GM21576 (cell line): Measurements from ENCODE around the gene CFAP46.
"Not testable (repeated sequence)": the region's sequence is repeated elsewhere in the genome, so short reads cannot be mapped to it uniquely, and the experiment has no call there.

Experiments used
- ATAC-seq: cut with Tn5 transposase; IDR thresholded peaks from one replicate; pipeline ENCODE4 v1.9.1; 2021; ENCODE audit warnings: mild to moderate bottlenecking, moderate library complexity; ENCODE audit not compliant: unreplicated experiment

Gene CFAP46

DNA sequence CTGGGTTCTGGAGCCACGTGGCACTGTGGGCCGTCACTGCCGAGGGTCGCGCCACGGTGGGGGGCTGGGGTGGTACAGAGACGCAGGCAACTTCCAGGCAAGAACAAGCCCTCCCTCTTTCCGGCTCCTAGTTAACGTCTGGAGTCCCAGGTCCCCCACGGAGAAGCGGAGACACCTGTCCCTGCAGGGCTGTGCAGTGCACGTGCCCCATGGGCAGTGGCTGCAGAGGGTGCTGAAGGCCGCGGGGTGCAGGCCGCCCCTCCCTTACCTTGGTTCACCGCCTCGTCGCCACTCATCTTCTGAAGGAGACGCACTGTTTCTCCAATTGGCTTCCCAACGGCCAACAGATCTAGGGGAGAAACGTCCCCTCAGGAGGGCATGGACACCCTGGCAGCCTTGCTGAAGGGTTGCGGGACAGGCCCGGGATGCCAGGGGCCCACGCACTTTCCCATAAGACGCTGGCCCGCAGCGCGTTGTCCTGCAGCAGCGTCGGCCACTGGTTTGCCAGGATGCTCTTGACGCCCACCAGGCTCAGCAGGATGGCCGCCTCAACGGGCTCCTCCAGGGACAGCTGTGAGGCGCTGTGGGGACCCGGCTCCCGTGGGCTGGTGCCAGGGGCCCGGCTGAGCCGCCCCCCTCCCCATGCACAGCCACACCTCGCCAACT is 132.1 kb downstream of the CFAP46 start:
- ATAC-seq: no peak

DNA sequence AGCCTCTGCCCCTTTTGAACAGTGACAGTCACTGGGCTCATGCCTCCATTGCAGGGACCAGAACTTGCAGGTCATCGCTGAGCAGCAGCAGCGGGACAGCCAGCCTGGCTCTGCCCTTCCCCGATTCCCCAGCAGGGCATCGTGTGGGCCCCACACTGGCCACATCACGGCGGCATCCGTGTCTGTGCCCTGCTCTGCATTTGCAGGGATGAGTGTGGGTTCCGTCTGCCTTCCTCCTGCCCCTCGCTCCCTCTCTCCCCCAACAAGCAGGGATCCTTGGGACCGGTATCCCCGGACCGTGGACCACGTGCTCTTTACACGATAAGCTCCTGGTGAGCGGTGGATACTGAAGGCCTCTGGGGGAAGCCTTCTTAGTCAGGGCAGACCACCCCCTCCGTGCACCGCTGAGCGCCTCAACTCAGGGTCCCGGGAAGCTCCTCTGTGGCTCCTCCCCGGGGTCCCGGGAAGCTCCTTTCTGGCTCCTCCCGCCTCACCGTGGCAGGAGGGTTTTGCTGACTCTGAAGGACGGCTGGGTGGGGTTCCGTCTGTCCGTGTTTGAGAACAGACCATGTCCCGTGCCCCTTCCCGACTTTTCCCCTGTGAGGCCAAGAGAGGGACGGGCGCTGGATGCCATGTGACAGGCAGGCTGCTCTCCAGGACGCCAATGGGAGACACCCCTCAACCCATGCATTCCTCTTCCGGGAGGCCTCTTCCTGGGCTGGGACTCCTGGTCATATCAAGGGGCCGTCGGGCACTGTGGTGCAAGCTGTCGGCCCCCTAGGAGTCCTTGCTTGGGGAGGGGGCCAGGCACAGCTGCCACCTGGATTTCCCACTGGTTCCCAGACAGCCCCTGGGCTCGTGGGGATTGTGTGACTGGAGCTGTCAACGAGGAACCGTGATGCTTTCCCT is 132.9 kb downstream of the CFAP46 start:
- ATAC-seq: no peak

DNA sequence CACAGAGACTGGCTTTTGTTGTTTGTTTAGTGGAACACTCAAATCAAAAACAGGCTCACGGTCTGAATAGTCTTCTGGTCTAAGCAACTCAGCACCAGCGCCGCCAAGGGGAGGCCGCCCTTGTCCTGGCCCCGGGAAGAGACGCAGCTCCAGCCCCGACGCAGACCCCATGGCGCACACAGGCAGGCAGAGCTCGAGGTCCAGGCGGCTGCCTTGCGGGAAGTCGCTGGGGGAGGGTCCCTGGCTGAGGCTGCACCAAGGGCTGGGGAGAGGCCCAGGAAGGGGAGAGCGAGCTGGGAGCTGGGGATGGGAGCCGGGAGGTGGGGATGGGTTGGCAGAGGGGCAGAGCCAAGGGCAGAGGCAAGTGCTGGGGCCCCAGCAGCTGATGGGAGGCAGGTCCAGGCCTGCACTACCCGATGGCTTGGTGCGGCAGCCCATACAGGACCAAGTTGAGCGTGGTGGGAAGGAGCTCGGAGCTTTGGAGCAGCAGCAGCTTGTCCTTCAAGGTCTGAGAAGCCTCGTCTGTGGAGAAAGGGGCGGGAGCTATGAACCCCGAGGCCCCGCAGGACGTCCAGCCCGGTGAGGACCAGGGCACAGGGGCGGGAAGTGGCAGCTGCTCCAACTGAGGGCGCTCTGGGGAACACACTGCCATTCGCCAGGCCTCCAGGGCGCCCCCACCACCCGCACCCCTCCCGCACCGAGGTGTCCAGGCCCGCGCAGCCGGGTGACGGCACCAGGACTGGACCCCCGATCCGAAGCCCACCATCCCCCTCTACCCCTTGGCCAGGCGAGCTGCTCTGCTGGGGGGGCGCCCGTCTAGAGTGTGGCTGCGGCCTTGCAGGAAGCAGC is 133.8 kb downstream of the CFAP46 start:
- no peak for ATAC-seq

DNA sequence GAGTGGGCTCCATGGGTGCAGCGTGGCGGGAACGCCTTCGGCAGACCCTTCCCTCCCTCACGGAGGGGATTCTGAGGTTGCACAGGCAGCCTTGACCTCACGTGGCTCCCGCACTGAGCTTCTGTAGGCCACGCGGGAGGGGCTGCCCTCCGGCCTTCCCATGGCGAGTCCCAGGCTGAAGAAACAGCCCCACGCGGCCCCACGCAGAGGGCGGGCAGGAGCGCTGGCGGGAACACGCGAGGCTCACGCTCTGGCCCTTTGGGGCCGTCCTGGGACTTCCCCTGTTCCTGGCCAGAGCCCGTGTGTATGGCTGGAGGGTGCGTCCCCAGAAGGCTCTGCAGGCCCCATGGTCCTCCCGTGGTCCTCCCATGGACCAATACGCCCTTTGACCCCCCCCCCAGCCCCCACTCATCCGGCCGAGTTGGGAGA is 134.7 kb downstream of the CFAP46 start:
- no peak for ATAC-seq

DNA sequence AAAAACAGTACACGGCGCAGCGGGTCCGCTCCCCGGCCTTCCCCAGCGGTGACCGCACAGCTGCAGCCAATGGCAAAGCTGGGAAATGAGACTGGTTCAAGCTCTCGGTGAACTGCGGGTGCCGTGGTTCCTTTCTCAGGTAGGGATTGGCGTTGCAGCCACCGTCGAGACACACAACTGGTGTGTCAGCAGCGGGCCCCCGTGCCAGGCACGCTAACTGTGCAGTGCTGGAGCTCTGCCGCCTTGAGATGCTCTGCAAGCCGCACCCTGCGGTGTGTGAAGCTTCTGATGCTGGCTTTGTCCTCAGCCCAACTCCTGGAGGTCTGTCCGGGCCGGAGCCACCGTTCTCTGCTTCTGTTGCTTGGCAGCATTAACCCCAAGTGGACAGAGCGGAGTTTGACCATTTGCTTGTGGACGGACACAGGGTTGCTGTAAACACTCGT is 135.8 kb downstream of the CFAP46 start:
- ATAC-seq: no peak

DNA sequence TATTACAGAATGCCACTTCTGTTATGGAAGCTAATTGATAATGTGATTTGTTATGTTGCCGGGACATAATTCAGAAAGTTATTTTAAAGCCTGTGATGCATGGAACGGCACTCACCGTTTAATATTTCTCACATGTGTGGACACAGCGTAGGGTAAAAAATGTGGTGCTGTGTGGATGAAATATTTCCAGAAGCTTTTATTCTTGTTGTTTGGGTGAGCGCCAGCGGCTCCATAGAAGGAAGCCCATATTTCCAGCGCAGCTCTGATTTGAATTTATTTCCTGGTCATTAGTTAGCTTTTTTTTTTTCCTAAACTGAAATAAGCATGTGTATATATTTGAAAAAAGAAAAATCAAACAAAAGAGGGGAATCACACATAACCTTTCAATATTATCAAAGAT is 136.3 kb downstream of the CFAP46 start:
- no peak for ATAC-seq

DNA sequence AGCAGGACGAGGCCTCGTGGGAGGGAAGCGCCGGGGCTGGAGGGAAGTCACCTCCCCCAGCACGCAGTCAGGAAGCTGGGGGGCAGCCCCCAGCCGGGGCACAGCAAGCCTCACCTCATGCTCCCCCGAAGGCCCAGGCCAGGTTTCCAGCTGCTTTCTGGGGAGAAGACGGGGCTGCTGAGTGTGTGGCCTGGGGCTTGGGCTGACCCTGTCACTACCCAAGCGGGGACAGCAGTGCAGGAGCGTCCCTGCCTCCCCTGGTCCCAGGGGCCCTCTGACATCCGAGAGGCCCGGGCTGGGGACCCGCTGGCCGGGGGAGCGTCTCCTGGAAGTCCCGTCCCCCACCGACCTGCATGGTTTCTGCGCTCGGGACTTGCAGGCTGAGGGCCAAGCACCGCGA is 136.8 kb downstream of the CFAP46 start:
- ATAC-seq: no peak

DNA sequence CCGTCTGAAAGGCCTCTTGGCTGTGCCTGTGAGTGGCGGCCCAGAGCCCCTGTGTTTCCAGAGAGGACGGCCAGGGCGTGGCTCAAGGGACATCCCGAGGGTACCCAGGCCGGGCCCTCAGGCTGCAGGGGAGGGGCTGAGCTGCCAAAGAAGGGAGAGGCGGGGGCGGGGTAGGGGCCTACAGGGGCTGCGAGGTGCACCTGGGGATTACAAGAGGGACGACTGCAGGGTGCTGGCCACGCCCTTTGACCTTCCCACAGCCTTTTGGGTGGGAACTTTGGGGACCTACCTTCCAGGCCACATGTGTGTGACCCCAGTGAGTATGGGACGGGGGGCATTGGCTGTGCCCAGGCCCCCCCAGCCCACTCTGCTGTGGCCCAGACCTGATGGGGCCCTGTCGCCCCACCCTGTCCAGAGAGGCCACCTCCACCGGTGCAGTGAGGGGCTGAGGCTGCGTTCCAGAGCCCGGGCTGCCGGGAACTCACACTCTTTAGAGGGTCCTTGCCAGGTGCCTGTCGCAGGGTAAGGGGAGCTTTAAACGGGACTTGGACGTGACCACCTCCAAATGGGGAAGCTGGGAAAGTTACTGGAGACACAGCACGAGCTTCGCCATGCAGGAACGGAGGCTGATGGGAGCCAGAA is 137.5 kb downstream of the CFAP46 start:
- no peak for ATAC-seq

DNA sequence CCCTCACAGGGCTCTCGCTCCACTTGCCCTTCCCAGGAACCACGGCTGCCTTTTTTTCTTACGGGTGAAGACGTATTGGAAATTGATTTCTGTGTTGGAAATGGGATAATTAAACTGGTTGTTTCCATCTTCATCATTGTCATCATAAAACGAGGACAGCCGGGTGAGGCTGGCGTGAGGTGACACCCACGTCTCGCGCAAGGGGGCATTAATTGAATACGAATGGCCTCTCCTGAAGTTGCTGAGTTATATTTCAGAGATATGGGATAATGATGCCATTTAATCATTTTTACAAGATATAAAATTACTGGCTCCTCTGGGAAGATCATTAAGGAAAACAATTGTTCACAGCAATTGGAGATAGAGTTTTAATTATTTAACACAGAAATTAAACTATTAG is 138.1 kb downstream of the CFAP46 start:
- no peak for ATAC-seq

DNA sequence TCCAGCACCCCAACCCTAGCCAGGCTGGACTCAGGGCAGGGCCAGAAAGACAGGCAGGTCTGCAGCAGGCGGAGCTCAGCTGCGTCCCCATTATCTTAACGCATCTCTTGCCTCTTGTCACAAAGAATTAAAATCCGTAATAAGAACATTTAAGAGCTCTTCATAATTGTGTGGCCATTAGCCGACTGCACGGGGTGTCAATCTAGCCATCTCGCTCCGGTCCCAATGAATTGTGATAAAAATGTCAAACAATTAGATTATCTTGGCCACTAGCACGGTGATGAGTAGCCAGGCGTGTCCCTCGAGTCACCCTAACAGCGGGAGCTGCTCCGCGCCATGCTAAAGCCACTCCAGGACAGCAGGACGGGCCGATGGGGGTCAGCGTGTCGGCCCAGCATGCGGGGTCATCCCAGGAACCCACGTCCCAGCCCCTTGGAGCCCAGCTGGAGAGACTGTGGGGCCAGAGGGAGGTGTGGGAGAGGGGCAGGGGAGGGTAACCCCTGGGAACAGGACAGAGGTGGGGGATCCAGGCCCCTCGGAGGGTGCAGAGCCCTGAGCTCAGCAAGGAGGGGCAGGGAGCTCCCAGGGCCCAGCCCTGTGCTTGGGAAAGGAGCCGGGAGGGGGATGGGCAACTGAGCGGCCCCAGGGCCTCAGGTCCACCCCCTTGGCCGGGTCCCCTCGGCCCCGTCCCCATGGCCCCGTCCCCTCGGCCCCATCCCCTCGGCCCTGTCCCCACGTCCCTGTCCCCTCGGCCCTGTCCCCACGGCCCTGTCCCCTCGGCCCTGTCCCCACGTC is 138.8 kb downstream of the CFAP46 start:
- ATAC-seq: no peak

DNA sequence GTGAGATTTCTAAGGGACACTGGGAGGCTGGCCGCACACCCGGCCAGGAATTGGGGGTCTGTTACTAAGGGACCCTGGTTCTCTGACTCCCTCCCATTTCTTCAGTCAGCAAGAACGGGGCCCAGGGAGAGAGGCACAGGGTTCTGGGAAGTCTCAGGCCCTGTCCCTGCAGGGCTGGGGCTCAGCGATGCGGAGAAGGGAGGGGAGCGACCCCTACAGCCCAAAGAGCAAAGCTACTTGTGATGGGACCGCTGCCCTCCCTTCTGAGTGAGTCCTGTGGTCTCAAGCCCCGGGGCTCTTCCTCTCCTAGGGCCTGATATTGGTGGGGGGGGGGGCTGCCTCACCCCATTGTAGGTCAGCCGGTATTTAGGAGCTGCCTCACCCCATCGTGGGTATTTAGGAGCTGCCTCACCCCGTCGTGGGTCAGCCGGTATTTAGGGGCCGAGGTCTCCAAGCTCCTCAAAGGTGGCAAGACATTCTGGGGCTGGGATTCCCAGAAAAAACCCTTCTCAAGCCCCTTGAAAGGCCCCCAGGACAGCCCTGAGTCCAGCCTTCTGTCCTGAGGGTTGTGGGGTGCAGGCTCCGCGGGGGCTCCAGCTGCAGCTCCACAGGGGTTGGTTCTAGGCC is 139.6 kb downstream of the CFAP46 start:
- ATAC-seq: no peak

DNA sequence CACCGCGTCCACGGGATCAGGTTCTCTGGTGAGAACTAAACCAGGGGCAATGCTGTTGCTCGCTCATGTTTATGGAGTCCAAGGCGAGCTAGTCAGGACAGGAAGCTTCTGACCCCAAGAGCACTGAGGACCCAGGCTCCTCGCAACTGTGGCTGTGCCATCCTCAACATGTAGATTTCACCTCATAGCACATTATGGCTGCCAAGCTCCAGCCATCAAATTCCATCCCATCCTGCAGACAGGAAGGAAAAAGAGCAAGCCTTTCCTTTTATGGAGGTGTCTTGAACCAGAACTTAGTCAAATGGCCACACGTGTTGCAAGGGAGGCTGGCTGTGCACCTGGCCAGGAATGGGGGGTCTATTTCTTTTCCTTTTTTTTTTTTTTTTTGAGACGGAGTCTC is 140.3 kb downstream of the CFAP46 start:
- ATAC-seq: no peak

DNA sequence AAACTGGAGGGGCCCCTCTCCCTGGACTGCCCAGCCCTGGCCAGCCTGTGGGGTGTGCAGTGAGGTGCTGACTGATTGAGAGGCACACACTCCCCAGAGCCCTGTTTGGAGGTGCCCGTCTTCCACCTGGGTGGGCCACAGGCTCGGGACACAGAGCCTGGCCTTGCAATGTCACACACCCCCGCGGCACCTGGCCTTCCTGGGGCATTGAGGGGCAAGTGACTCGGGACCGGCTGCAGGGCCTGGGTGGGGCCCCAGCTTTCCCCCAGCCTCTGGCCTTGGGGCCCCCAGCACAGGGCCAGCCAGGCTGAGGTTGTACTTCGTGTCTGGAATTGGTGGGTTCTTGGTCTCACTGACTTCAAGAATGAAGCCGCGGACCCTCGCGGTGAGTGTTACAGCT is 142.5 kb downstream of the CFAP46 start:
- no peak for ATAC-seq

DNA sequence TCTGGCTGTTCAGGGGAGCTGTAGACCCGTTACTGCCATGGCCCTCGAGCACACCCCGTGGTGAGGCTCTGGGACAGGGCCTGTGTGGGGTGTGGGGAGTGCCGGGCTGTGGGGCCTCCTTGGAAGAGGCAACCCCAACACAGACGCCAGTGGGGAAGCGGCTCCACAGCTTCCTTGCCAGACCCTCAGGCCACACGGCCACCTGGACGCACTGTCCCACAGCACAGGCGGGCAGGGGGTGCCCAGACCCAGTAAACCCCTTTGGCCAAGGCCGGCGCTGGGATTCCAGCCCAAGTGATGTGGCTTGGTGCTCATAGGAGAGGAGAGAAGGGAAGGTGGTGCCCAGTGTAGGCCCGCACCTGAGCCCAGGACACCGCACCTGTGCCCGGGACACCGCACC is 143.5 kb downstream of the CFAP46 start:
- ATAC-seq: no peak

DNA sequence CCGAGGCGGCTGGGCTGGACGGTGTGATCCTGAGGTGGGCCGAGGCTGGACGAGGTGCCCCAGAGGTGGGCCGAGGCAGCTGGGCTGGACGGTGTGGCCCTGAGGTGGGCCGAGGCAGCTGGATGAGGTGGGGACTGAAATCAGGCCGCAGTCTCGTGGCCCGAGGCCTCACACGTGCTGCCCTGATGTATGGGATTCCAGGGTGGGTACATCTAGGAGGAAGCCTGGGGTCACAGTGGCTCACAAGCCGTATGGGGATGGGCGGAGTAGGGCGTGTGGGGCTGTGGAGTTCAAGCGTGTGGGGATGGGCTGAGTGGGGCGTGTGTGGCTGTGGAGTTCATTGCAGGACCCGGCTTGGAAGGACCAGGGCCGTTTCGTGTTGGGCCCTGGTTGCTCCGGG is 144.0 kb downstream of the CFAP46 start:
- no peak for ATAC-seq

DNA sequence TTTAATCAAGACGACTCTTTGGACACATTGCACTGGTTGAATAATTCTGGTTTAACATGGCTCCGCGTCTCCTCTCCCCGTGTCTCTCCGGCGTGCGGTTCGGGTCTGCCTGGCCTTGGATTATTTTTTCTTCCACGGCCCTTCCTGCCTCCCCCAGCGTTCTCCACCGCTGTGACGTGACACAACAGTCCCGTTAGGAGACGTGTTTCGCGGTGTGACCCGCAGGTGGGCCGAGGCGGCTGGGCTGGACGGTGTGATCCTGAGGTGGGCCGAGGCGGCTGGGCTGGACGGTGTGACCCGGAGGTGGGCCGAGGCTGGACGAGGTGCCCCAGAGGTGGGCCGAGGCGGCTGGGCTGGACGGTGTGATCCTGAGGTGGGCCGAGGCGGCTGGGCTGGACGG is 144.4 kb downstream of the CFAP46 start:
- ATAC-seq: not testable (repeated sequence)

DNA sequence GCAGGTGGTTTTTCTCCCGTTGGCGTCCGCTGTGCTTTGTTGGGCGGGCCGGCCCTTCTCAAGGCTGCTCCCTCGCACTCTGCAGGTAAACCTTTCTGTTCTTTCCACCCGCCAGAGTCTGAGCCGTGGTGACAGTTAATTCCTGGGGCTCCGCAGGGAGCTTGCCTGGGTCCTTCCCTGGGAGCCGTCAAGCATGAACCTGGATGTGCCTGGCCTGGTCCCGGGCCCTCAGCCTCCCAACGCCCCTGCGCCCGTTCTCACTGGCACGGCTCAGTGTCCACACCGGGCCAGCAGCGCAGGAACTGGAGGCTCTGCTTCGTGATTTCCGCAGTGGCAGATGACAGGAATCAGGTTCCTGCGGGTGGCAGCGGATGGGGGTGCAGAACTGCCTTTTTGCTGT is 145.5 kb downstream of the CFAP46 start:
- no peak for ATAC-seq

DNA sequence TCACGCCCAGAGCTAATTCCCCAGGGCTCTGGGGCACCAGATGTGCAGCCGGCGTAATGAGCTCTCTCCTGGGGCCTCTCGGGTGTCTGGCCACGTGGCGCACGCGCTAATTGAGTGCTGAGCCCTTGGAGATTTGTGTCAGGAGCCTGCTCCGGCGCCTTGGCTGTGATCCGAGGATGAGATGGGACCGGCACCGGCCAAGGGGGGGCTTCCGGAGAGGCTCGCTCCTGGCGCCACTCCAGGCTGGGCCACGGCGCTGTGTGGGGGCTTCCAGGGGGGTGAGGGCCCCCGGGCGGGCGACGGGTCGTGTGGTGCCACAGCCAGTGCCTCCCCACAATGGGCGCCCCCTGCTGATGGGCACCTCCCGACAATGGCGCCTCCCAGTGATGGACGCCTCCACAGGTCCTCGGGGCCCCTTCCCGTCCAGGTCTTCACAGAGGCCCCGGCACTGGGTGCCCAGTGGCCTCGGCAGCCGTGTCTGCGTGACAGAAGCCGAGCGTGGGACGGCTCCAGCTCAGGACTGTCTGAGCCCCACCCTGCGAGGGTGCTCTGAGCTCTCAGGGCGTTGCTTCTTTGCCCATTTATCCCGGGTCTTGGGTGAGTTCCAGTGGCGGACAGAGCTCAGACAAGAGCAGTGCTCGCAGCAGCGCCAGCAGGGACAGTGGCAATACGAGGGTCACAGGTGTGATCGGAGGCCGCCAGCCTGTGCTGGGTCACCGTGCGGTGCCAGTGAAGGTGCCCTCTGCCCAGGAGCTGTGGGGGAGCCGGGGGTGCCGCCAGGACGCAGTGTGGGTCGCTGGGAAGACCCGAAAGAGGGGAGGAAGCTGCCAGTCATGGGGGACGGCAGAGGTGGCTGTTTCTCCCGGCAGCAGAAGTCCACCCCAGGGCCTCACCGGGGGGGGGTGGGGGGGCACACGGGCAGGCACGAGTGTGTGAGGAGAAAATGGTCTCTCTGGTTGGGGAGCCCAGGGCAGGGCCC is 148.2 kb downstream of the CFAP46 start:
- no peak for ATAC-seq
